Measurements from ENCODE around the gene ACSL1.

DNA sequence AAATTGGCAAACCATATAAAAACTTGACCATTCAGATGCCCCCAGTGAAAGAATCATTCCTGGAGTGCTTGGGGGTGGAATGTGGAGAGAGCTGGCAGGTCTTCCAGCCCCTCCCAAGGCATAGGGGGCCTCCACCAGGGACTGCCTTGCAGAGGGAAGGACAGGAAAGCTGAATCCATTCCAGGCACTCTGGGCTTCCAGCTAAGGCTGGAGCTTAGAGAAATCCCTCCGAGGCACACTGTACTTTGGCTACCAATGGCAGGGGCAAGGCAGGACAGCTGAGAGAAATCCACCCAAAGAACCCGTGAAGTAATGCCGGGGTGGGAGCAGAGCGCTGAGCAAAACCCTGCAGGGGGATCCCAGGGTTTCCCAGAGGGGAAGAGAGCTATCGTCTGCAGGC is 95.8 kb downstream of the ACSL1 start:
- TF ChIP-seq MAX (IDR thresholded peaks at IDR 0.05; ENCODE audit: insufficient read depth, insufficient read length): no peak
- no peak for TF ChIP-seq CTCF (IDR thresholded peaks at IDR 0.05; ENCODE audit: extremely low read depth in 1 of 2, insufficient read depth in 1 of 2, low read depth in 1 of 2, low read length in 2 of 2)
- TF ChIP-seq EZH2 (IDR thresholded peaks at IDR 0.05; ENCODE audit: borderline replicate concordance, low read depth, low read length, severe bottlenecking): no peak
- no peak for TF ChIP-seq GATA2 (IDR thresholded peaks at IDR 0.05; ENCODE audit: insufficient read depth, insufficient read length, low read depth, low read length)
- no peak for TF ChIP-seq MYC (IDR thresholded peaks at IDR 0.05; ENCODE audit: low read depth, low read length)
- no peak for TF ChIP-seq POLR2A (IDR thresholded peaks at IDR 0.05; ENCODE audit: low read depth, low read length)

Measured in endothelial cell of umbilical vein (primary cell).